UCSD-AML1 (cell line): ENCODE results near the gene IRAG1.
"Not testable (repeated sequence)": the region's sequence is repeated elsewhere in the genome, so short reads cannot be mapped to it uniquely, and the experiment has no call there.

Experiments
- DNase-seq: peaks from one replicate; lab custom pipeline; 2025; ENCODE audit not compliant: unreplicated experiment; lab: John Stamatoyannopoulos, UW

IRAG1 gene

GRCh38 chr11:10701982-10702381 lies 8.4 kb upstream of the IRAG1 start:
- no peak for DNase-seq

DNA sequence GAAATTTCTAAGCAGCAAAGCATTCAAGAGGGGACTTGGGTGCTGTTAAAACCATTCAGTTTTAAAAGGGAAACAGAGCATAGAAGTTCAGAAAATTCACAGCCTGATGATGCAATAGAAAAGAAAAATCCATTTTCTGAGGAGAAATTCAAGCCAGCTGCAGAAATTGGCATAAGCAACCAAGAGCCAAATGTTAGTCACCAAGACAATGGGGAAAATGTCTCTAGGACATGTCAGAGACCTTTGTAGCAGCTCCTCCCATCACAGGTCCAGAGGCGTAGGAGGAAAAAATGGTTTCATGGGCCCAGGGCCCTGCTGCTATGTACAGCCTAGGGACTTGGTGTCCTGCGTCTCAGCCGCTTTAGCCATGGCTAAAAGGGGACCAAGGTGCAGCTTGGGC lies 5.5 kb upstream of the IRAG1 start:
- DNase-seq: no peak

- DNase-seq: no peak
Measured at GRCh38 chr11:10697323-10697620, 3.7 kb upstream of the IRAG1 start.

DNA sequence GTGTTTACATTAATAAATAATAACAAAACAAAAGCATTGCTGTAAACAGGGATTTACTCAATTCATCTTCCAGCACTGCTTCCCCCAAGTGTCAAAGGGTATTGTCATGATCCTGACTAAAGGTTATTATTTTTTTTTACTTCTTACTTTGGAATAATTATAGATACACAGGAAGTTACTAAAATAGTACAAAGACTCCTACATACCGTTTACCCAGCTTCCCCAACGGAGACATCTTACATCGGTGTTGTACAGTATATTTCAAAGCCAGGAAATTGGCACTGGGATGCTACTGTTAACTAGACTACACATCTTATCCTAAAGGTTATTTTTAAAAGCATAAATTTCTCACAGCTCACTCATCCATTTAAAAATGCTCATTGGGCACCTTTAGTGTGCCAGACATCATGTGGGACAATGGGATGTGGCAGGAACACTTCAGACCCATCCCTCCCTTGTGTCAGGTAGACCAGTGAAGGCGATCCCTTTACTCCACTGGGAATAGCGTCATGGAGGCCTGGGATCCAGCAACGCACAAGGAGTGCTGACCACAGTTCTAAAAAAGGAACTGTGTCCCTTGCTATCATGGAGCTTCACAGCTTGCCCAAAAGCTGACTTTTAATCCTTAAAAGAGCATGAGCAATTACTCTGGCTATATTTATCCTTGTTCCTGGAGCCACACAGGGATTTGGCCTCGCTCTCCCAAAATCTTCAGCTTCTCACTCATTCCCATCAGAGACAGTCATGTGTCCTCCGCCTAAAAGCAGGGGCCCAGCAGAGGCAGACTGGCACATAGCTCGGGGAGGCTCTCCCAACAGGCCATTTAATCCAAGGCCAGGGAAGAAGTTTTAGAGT lies 3.1 kb upstream of the IRAG1 start:
- no peak for DNase-seq

DNA sequence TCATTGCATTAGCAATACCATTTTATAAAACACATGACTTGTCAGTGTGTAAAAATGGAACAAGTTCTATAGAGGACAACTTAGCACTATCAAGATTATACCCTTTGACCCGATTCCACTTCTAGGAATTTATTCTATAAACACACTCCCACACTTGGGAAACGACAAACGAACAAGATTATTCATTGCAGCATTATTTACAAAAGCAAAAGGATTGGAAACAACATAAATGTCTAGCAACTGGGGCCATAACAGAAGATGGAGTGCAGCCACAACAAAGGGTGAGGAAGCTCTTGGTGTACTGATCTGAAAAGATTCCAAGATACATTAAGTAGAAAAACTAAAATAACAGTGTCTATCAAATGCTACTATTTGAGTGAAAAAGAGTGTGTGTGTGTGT lies 2.3 kb upstream of the IRAG1 start:
- DNase-seq: no peak

DNA sequence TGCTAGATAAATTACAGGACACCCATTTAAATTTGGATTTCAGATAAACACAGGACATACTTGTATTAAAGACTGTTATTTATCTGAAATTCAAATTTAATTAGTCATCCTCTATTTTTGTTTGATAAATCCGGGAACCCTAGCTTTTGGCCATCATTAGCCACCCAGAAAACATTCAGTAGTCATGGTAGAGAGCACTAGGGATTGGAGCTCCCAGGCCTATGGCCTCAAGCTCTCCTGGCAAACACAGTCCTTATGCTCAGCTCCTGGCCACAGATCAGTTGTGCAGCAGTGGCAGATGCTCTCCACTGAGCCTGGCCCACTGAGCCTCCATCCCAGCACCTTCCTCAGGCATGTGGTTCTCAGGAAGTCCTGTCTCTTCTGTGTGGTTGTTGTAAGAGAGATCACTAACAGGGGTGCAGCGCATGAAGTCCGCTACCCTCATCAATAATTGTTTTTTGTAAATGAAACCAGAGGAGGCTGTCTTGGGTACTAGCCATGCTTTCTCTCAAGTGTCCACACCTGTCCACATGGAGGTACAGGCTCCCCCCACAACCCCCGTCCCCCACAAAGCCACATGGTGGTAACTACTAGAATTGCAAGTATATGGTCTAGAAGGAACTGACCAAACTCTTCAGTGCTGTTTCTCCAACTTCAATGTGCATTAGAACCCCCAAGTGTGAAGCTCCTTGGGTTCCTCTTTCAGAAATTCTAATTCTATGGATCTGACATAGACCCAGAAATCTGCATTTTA lies 1.1 kb upstream of the IRAG1 start:
- no peak for DNase-seq

DNA sequence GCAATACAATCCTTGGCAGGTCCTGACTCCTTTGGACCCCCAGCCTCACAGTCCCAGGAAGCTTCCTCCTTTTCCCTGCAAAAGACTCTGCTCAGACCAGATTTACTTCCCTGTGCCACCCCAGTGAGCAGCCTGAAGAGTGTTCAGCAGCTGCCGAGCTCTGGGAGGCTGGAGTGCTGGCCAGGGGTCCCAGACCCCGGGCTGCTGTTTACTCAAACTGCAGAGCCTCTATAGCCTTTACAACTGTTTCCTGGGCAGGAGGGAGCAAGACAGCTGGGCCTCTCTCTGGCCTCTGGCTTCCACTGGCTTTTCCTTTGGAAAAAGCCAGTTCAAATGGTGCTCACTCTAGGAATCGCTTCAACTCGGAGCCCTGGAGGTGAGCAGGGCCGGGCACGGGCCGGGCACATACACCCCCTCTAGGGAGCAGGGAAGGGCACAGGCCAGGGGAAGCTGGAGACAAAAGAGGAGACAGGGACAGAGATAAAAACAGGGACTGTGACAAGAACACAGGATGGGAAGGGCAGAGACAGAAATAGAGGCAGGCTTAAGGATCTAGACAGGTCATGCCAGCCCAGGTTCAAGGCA lies 932 bp downstream of the IRAG1 start:
- no peak for DNase-seq

GRCh38 chr11:10688401-10688800 lies 5.2 kb downstream of the IRAG1 start:
- DNase-seq: no peak

- DNase-seq: peak; percentile 34
Measured at GRCh38 chr11:10686311-10686710, 7.2 kb downstream of the IRAG1 start.

DNA sequence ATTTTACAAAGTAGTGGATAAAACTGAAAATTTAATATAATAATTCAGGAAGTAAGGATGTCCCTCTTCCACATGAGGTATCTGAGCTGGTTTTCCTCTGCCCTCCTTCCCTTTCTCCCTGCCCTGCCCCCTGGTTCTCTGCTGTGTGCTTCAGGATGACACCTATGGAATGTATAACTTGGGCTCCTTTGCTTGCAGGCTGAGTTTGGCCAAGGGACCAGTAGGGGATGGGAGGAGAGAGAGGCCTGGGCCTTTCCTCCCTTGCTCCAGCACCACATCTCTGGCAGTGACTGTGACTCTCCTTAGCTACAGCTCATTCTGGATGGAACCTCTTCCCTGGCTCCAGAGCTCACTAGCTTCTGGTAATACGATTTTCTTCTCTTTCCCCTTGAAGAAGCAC lies 10.1 kb downstream of the IRAG1 start:
- DNase-seq: no peak

- no peak for DNase-seq
Measured at GRCh38 chr11:10680956-10681487, 12.5 kb downstream of the IRAG1 start.

DNA sequence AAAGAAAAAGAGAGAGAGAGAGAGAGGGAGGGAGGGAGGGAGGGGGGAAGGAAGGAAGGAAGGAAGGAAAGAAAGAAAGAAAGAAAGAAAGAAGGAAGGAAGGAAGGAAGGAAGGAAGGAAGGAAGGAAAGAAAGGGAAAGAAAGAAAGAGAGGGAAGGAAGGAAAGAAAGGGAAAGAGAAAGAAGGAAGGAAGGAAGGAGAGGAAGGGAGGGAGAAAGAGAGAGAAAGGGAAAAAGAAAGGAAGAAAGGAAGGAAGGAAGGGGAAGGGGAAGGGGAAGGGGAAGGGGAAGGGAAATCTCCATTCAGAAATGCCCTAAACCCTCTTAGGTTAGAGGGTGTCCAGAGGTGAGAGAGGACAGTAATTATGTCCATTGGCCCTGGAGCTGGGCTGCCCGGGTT lies 13.3 kb downstream of the IRAG1 start:
- not testable (repeated sequence) for DNase-seq

DNA sequence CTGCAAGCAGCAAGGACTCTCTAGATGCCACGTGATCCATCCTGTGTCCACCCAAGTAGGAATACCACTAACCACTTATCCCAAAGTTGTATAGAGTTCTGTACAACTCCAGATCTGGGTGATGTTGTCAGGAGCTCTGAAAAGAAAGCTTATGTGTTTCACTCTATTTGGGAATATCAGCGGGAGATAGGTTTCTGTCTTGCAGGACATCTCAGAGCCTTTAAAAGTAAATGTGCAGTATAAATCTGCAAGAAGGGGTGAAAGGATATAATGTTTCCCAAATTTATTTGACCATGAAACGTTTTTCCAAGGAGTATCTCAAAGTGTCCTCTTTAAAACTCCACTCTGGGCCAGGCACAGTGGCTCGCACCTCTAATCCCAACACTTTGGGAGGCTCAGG lies 13.9 kb downstream of the IRAG1 start:
- no peak for DNase-seq

- DNase-seq: no peak
Measured at GRCh38 chr11:10678101-10678500, 15.5 kb downstream of the IRAG1 start.

DNA sequence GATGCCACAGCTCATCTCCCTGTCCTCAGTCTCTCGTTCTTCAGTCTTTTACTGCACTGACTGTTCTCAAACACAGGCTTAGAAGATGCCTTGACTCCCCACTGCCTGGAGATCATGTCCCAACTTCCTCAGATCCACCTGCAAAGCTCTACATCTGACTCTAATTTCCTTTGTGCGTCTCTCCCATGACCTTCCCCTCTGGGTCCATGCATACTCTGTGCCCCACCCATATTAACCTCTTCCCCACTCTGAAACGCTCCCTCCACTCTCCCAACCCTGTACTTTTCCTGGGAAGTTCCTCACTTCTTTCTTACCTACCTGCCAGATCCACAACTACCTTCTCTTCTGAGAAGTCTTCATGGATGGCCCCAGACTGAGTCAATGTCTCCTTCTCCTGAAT lies 16.6 kb downstream of the IRAG1 start:
- DNase-seq: no peak

DNA sequence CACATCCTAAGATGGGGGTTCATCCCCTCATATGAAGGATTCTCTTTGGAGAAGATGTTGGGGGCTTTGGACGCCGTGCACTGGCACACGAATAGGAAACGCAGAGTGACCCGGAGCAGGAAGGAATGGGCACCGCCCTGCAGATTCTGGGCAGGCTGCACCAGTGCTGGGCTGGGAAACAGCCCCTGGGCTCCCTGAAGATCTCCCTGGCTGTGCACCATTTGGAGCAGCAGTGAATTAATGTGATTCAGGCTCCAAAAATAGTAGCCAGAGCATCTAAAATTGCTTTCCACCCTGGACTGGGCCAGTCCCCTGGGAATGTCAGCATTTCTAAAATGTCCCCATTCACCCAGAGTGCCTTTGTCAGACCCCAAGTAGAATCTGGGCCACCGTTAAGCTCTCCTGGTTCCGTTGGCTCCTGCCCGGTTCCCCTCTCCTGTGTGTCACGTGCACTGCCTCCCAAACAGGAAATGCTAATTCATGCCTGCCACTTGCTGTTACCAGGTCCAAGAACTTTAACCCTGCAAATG lies 18.6 kb downstream of the IRAG1 start:
- no peak for DNase-seq

DNA sequence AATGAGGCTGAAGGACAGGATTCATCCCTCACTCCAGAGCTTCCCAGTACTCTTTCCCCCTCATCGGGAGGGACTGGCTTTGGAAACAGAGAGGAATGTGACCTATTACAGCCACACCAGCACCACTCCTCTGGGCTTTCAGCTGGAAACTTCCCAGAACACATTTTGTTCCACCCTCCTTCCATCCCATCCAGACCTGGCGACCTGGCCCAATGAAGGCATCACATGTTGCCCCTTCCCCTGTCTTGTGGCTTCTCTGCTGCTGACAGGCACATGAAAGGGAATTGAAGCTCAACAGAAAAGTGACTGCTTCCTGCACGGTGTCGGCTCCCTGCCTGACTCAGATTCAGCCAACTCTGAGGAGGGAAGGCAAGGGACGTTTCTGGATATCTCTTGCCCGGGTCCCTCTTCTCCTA lies 19.1 kb downstream of the IRAG1 start:
- no peak for DNase-seq

- DNase-seq: no peak
Measured at GRCh38 chr11:10673501-10674062, 20.0 kb downstream of the IRAG1 start.

- DNase-seq: no peak
Measured at GRCh38 chr11:10670099-10670498, 23.5 kb downstream of the IRAG1 start.

DNA sequence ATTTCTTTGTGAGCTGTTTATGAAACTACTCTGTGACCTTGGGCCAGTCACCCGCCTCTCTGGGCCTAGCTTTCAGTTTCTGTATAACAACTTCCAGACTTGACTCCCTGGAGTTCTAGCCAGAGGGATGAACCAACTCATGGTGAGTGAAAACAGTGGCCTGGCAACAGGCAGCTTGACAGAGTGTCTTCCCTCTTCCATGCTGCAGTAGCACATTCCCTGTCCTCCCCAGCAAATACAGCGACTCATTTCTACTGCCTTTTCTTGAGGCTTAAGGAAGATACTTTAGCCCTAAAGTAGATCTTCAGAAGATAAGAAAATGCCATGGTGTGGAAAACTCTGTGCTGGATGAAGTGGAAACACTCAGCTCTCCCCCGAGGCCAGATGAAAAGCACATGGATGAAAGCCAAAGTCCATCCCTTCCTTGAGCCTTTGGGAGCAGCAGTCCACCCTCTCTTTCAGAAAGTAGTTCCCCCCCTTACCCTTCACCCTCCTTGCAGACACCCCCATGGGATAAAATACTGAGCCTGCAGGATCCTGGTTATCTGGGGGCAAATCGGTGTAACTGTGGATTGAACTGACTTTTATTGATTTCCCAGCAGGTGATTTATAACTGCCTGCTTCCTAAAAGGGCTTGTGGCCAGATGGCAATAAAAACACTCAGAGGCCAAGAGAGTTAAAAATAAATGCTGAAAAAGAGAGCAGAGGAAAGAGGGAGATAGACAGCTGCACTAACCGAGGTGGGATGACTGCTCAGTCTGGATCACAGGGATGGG lies 24.1 kb downstream of the IRAG1 start:
- no peak for DNase-seq

- no peak for DNase-seq
Measured at GRCh38 chr11:10667521-10667885, 26.1 kb downstream of the IRAG1 start.
